ENCODE measurements around the gene NUAK2.

GRCh38 chr1:205287767-205288559 lies 33.6 kb downstream of the NUAK2 start:
- TF ChIP-seq, protein P1, sequence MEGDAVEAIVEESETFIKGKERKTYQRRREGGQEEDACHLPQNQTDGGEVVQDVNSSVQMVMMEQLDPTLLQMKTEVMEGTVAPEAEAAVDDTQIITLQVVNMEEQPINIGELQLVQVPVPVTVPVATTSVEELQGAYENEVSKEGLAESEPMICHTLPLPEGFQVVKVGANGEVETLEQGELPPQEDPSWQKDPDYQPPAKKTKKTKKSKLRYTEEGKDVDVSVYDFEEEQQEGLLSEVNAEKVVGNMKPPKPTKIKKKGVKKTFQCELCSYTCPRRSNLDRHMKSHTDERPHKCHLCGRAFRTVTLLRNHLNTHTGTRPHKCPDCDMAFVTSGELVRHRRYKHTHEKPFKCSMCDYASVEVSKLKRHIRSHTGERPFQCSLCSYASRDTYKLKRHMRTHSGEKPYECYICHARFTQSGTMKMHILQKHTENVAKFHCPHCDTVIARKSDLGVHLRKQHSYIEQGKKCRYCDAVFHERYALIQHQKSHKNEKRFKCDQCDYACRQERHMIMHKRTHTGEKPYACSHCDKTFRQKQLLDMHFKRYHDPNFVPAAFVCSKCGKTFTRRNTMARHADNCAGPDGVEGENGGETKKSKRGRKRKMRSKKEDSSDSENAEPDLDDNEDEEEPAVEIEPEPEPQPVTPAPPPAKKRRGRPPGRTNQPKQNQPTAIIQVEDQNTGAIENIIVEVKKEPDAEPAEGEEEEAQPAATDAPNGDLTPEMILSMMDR (IDR thresholded peaks at IDR 0.05) = no peak
- TF ChIP-seq POLR2A (IDR thresholded peaks at IDR 0.05) = no peak
